COLO668 (cell line): ENCODE data around the gene TPSB2.

Experiments used
- DNase-seq: peaks from one replicate; lab custom pipeline; 2025; ENCODE audit not compliant: unreplicated experiment; lab: John Stamatoyannopoulos, UW

Gene TPSB2

GRCh38 chr16:1220841-1221627, 8.9 kb downstream of the TPSB2 start:
- no peak for DNase-seq

GRCh38 chr16:1220098-1220728, 9.8 kb downstream of the TPSB2 start:
- no peak for DNase-seq

GRCh38 chr16:1218930-1219611, 10.9 kb downstream of the TPSB2 start:
- DNase-seq: no peak

GRCh38 chr16:1218061-1218929, 11.7 kb downstream of the TPSB2 start:
- no peak for DNase-seq

- DNase-seq: no peak
These were observed 12.5 kb downstream of the TPSB2 start for GRCh38 chr16:1217526-1217925.

- DNase-seq: no peak
These were observed 13.1 kb downstream of the TPSB2 start for GRCh38 chr16:1216681-1217400.

GRCh38 chr16:1216296-1216619, 13.7 kb downstream of the TPSB2 start:
- no peak for DNase-seq

- DNase-seq: no peak
These were observed 14.2 kb downstream of the TPSB2 start for GRCh38 chr16:1215574-1216295.

- DNase-seq: no peak
These were observed 15.3 kb downstream of the TPSB2 start for GRCh38 chr16:1214719-1215118.

- no peak for DNase-seq
These were observed 16.1 kb downstream of the TPSB2 start for GRCh38 chr16:1213796-1214372.

- no peak for DNase-seq
These were observed 16.8 kb downstream of the TPSB2 start for GRCh38 chr16:1213231-1213630.

GRCh38 chr16:1212616-1213194, 17.3 kb downstream of the TPSB2 start:
- DNase-seq: no peak

- DNase-seq: no peak
These were observed 18.3 kb downstream of the TPSB2 start for GRCh38 chr16:1211451-1212268.

GRCh38 chr16:1210461-1210860, 19.5 kb downstream of the TPSB2 start:
- no peak for DNase-seq

GRCh38 chr16:1209081-1209480, 20.9 kb downstream of the TPSB2 start:
- DNase-seq: no peak

GRCh38 chr16:1208239-1208830, 21.6 kb downstream of the TPSB2 start:
- DNase-seq: no peak

GRCh38 chr16:1206786-1207185, 23.2 kb downstream of the TPSB2 start:
- DNase-seq: no peak

GRCh38 chr16:1206326-1206725, 23.7 kb downstream of the TPSB2 start:
- no peak for DNase-seq
